Keratinocyte (primary cell): Measurements from ENCODE around the gene SLF1. TPM values are rescaled to one million over a fixed set of nuclear protein-coding genes. Genes with fewer than 3 reads are reported as not detected.

ENCODE experiments used
- DNase-seq: peaks from one replicate; pipeline ENCODE4 v3.0.0-alpha.2; 2011; ENCODE audit warnings: low read depth, missing footprints, low spot score
- FAIRE-seq: peaks from 2 replicates; lab custom pipeline; 2011; peaks lifted over from hg19 to GRCh38; lab: Jason Lieb, UNC
- H2AFZ ChIP-seq: 2 replicates; pipeline ENCODE4 v1.6.0; 2012; ENCODE audit warnings: low read length, control low read depth, inconsistent platforms; ENCODE audit not compliant: control insufficient read depth
- H3K27ac ChIP-seq: 2 replicates; pipeline ENCODE4 v1.5.1; 2011; ENCODE audit warnings: low read length; ENCODE audit not compliant: control insufficient read depth, insufficient read depth
- H3K27me3 ChIP-seq: 3 replicates; pipeline ENCODE4 v1.6.0; 2011; ENCODE audit warnings: low read length; ENCODE audit not compliant: control insufficient read depth, insufficient read depth; ENCODE audit errors: extremely low read depth
- H3K36me3 ChIP-seq, 2 experiments: 2 replicates in 1 of 2; 3 replicates in 1 of 2; pipeline ENCODE4 v1.5.1; 2011; ENCODE audit warnings: low read length in 2 of 2, mild to moderate bottlenecking in 1 of 2; ENCODE audit not compliant: control insufficient read depth in 2 of 2, insufficient read depth in 2 of 2; ENCODE audit errors: extremely low read depth in 1 of 2
- H3K4me1 ChIP-seq: 3 replicates; pipeline ENCODE4 v1.5.1; 2011; ENCODE audit warnings: low read length; ENCODE audit not compliant: control insufficient read depth, insufficient read depth; ENCODE audit errors: extremely low read depth
- H3K4me2 ChIP-seq: 3 replicates; pipeline ENCODE4 v1.6.0; 2011; ENCODE audit warnings: low read depth, low read length; ENCODE audit not compliant: control insufficient read depth, insufficient read depth; ENCODE audit errors: extremely low read depth
- H3K4me3 ChIP-seq, 3 experiments: fragments of 200-600 bp in 1 of 3; sonication (generic) in 1 of 3; 2 replicates in 2 of 3; 3 replicates in 1 of 3; pipeline ENCODE4 v1.5.1; 2011 to 2016; ENCODE audit warnings: low read length in 3 of 3, mild to moderate bottlenecking in 3 of 3, control low read depth in 2 of 3, inconsistent platforms in 1 of 3, low read depth in 1 of 3, mixed read lengths in 1 of 3, mixed run types in 1 of 3, moderate library complexity in 1 of 3; ENCODE audit not compliant: control insufficient read depth in 2 of 3, insufficient read depth in 2 of 3; ENCODE audit errors: extremely low read depth in 1 of 3
- H3K79me2 ChIP-seq: 2 replicates; pipeline ENCODE4 v1.6.0; 2012; ENCODE audit warnings: low read length; ENCODE audit not compliant: control insufficient read depth, insufficient read depth
- H3K9ac ChIP-seq: 3 replicates; pipeline ENCODE4 v1.6.0; 2011; ENCODE audit warnings: low read length; ENCODE audit not compliant: control insufficient read depth, insufficient read depth; ENCODE audit errors: extremely low read depth
- H3K9me1 ChIP-seq: 3 replicates; pipeline ENCODE4 v1.6.0; 2011; ENCODE audit warnings: low read length; ENCODE audit not compliant: control insufficient read depth, insufficient read depth; ENCODE audit errors: extremely low read depth
- H3K9me3 ChIP-seq: 2 replicates; pipeline ENCODE4 v1.5.1; 2012; ENCODE audit warnings: low read depth, low read length; ENCODE audit not compliant: control insufficient read depth
- H4K20me1 ChIP-seq: 3 replicates; pipeline ENCODE4 v1.6.0; 2011; ENCODE audit warnings: low read length; ENCODE audit not compliant: control insufficient read depth, insufficient read depth; ENCODE audit errors: extremely low read depth
- CTCF ChIP-seq, 3 experiments: IDR thresholded peaks in 1 of 3; conservative IDR thresholded peaks in 1 of 3; optimal IDR thresholded peaks in 1 of 3; 2 replicates in 2 of 3; 3 replicates in 1 of 3; pipeline versions ENCODE3 to v1.5.1; 2011; ENCODE audit warnings: low read length in 3 of 3, mild to moderate bottlenecking in 3 of 3, moderate library complexity in 2 of 3, control low read depth in 1 of 3, inconsistent platforms in 1 of 3; ENCODE audit not compliant: insufficient read depth in 2 of 3; ENCODE audit errors: extremely low read depth in 1 of 3
- EZH2 ChIP-seq: IDR thresholded peaks from one replicate; pipeline ENCODE4 v1.6.1; 2012; ENCODE audit warnings: inconsistent platforms, mild to moderate bottlenecking, low read length, moderate library complexity
- dilution Hi-C: fragments of 300-500 bp; cut with MboI; formaldehyde crosslinking; loops from one replicate; pipeline ENCODE4 v1.7.0; 2020; ENCODE audit warnings: low sequenced_read_pairs; ENCODE audit not compliant: extremely low pct_ligation_motif_present
- polyA plus RNA-seq, 5 experiments: library from polyadenylated mRNA; depleted of rRNA in 3 of 5; stranded (reverse) in 3 of 5; stranded (forward) in 1 of 5; unstranded in 1 of 5; fragments of >200 nt; gene quantifications; 1 replicate in 1 of 5; 2 replicates in 3 of 5; 3 replicates in 1 of 5; pipeline versions ENCODE4 v1.2.1 to v1.2.3, GENCODE V29; 2011 to 2012; ENCODE audit warnings: missing spikeins in 2 of 5, low read depth in 1 of 5, low replicate concordance in 1 of 5

Gene SLF1
- polyA plus RNA-seq, 1 donor (not counting 4 experiments of a cell fraction or from before 2014, with no cell fraction given) = 7.0 TPM

DNA sequence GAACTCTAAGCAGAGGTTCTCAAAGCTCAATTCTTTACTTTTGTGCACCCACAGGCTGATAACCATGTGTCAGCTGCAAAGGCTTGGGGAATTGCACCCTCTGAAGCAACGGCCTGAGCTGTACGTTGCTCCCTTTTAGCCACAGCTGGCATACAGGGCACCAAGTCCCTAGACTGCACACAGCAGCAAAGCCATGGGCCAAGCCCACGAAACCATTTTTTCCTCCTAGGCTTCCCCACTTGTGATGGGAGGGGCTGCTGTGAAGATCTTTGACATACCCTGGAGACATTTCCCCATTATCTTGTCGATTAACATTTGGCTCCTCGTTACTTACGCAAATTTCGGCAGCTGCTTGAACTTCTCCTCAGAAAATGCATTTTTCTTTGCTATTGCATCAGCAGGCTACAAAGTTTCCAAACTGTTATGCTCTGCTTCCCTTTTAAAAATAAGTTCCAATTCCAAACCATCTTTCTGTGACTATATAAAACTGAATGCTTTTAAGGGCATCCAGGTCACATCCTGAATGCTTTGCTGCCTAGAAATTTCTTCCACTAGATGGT is 23.1 kb upstream of the SLF1 start:
- H3K9me3 ChIP-seq = no peaks in the 10 kb centered on the region
- no peaks in the 10 kb centered on the region for H3K36me3 ChIP-seq
- no peaks in the 10 kb centered on the region for H4K20me1 ChIP-seq
- TF ChIP-seq EZH2 (no peak), CTCF (optimal IDR thresholded peaks at IDR 0.05 in 1 of 3, IDR thresholded peaks at IDR 0.05 in 1 of 3, conservative IDR thresholded peaks at IDR 0.05 in 1 of 3; ENCODE audit: extremely low read depth in 1 of 3, insufficient read depth in 2 of 3, low read length in 3 of 3) (no peak)
- no peaks in the 10 kb centered on the region for H3K27me3 ChIP-seq
- no peak overlapping the region for H3K4me3 ChIP-seq
- no peaks in the 10 kb centered on the region for H3K9me1 ChIP-seq
- no peak overlapping the region for H3K27ac ChIP-seq
- FAIRE-seq (no peak), DNase-seq (no peak)
- H3K9ac ChIP-seq = no peak overlapping the region
- no peak overlapping the region for H3K4me2 ChIP-seq
- dilution Hi-C loops = no loop called here
- H3K79me2 ChIP-seq = no peaks in the 10 kb centered on the region
- no peaks in the 10 kb centered on the region for H3K4me1 ChIP-seq
- H2AFZ ChIP-seq = no peak overlapping the region

DNA sequence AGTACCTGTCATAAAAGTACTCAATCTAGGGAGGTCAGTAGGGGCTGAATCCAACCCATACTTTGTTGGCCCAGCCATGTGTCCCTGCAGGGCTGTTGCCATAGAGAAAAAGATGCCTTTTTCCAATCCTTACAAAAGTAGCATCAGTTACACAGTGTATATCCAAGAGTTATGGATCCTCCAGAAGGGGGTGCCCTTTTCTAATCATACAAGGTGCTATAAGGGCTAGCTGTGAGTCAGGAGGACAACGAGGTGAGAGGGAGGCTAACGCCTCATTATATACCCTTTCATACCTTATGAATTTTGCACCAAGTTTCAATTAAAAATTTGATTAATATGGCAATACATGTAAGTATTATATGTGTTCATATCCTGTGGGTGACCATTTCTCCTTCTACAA is 4.9 kb upstream of the SLF1 start:
- Histone ChIP-seq H3K4me3 (no peak overlapping the region), H4K20me1 (no peaks in the 10 kb centered on the region), H3K27me3 (no peaks in the 10 kb centered on the region), H3K9me1 (no peaks in the 10 kb centered on the region), H3K9ac (no peak overlapping the region), H3K4me2 (no peak overlapping the region), H3K79me2 (peaks cover 10% of the 10 kb centered on the region), H3K27ac (no peak overlapping the region), H3K4me1 (peaks cover 8% of the 10 kb centered on the region), H3K9me3 (no peaks in the 10 kb centered on the region), H3K36me3 (no peaks in the 10 kb centered on the region), H2AFZ (no peak overlapping the region)
- DNase-seq = no peak
- dilution Hi-C loops = no loop called here
- no peak for FAIRE-seq
- TF ChIP-seq EZH2 (no peak), CTCF (optimal IDR thresholded peaks at IDR 0.05 in 1 of 3, IDR thresholded peaks at IDR 0.05 in 1 of 3, conservative IDR thresholded peaks at IDR 0.05 in 1 of 3; ENCODE audit: extremely low read depth in 1 of 3, insufficient read depth in 2 of 3, low read length in 3 of 3) (peak in 1 of 3 experiments; percentile 20)
